ENCODE results near the gene AOC3.
A peak's percentile ranks its signal among the peaks of the same experiment; 100 is the strongest.
"Not testable (repeated sequence)": the region's sequence is repeated elsewhere in the genome, so short reads cannot be mapped to it uniquely, and the experiment has no call there.

The AOC3 gene

DNA sequence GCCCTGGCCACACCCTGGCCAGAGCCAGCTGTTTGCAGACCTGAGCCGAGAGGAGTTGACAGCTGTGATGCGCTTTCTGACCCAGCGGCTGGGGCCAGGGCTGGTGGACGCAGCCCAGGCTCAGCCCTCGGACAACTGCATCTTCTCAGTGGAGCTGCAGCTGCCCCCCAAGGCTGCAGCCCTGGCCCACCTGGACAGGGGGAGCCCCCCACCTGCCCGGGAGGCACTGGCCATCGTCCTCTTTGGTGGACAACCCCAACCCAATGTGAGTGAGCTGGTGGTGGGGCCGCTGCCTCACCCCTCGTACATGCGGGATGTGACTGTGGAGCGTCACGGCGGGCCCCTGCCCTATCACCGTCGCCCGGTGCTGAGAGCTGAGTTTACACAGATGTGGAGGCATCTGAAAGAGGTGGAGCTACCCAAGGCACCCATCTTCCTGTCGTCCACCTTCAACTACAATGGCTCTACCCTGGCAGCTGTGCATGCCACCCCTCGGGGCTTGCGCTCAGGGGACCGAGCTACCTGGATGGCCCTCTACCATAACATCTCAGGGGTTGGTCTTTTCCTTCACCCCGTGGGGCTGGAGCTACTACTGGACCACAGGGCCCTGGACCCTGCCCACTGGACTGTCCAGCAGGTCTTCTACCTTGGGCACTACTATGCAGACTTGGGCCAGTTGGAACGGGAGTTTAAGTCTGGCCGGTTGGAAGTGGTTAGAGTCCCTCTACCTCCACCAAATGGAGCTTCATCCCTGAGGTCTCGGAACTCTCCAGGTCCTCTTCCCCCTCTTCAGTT is 6.0 kb upstream of the AOC3 start:
- no peak for DNase-seq

DNA sequence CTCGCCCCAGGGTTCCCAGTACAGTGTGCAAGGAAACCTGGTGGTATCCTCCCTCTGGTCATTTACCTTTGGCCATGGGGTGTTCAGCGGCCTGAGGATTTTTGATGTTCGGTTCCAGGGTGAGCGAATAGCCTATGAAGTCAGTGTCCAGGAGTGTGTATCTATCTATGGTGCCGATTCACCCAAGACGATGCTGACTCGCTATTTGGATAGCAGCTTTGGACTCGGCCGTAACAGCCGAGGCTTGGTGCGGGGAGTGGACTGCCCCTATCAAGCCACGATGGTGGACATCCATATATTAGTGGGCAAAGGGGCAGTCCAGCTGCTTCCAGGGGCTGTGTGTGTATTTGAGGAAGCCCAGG is 5.5 kb upstream of the AOC3 start:
- no peak for DNase-seq

- DNase-seq = peak; percentile 79
These were observed 4.9 kb upstream of the AOC3 start for GRCh38 chr17:42845918-42846593.

DNA sequence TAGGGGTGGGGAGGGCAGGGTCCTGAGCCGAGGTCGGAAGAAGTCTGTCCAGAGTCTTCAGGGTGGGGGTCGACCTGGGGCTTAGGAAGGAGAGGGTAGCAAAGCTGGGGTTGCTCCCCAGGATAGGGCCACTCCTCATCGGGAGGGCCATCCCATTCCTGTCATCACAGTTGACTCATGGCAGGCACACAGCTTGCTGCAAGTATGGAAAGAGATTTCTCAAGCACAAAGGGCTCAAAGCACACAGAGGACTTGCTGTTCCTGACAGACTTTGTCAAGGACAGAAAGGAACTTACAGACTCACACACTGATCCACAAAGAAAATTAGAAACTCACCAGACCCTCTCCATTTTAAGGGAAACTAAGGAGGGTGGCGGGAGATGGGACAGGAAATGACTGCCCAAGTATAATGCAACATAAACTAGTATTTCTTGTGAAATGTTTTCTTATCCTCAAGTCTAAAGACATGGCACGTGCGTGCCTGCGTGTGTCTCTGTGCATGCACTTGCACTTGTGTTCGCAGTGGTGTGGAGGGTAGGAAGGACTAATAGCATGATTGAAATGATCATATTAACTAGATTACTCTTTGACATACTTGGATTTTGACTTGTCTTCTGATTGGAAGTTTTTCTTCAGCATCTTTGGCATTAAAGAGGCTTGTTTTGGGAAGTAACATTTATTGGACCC is 4.3 kb upstream of the AOC3 start:
- peak; percentile 86 for DNase-seq

DNA sequence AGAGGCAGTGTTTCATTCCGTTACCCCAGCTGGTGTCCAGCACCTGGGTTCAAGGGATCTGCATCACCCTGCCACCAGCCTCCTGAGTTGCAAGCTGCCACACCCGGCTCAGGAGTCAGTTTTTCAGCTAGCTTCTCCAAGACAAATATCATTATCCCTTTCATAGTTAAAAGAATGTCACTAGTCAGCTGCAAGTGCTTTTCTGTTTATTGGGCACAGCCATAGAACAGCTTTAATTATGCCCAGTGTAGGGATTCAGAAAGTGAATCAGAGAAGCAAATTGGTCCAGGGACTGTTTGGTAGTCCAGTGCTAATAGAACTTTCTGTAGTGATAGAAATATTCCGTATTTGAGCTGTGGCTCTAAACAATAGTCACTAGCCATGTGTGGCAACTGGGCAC is 2.9 kb upstream of the AOC3 start:
- no peak for DNase-seq

GRCh38 chr17:42849031-42849430 is 2.0 kb upstream of the AOC3 start:
- DNase-seq = no peak

DNA sequence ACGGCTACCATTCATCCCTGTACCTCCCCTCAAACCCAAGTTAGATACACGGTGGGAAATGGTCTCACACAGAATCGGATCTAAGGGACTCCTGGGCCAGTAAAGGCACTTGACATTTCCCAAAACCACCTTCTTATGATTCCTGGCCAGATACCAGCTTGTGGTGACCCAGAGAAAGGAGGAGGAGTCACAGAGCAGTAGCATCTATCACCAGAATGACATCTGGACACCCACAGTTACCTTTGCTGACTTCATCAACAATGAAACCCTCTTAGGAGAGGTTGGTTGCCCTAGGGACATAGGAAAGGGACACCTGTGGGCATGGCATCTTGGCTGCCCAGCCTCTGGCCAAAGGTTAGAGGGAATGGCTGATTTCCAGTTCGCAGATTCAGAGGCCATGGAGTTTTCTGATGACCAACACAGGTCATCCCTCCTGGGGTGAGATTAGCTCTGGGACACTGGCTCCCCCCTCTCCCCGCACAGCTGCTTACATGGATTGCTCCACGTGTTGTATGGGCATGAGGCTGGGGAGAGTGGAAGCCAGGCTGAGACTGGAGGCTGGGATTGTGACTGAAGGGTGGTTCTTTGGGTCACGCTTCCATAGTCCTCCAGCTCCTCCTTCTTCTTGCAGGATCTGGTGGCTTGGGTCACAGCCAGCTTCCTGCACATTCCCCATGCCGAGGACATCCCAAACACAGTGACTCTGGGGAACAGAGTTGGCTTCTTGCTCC is 1.4 kb upstream of the AOC3 start:
- no peak for DNase-seq

- not testable (repeated sequence) for DNase-seq
These were observed 607 bp downstream of the AOC3 start for GRCh38 chr17:42851371-42852240.

- DNase-seq = no peak
These were observed 1.4 kb downstream of the AOC3 start for GRCh38 chr17:42852351-42852750.

GRCh38 chr17:42853004-42853403 is 2.0 kb downstream of the AOC3 start:
- peak; percentile 38 for DNase-seq

DNA sequence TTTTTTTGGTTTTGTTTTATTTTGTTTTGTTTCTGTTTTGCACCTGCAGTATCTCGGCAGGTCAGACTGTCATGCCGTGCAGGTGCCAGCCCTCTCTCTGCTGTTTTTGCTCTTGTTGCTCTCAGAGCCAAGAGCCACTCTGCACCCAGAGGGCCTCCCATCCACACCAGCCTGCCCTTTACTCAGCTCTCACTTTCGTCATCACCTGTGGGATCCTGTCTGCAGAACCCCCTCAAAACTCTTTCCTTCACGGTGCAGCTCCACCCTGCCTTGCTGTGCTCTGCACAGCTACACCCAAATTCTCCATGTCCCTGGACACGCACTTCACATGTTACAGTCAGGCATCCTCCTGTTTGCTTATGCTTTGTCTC is 2.6 kb downstream of the AOC3 start:
- no peak for DNase-seq

- no peak for DNase-seq
These were observed 3.2 kb downstream of the AOC3 start for GRCh38 chr17:42853968-42854790.

DNA sequence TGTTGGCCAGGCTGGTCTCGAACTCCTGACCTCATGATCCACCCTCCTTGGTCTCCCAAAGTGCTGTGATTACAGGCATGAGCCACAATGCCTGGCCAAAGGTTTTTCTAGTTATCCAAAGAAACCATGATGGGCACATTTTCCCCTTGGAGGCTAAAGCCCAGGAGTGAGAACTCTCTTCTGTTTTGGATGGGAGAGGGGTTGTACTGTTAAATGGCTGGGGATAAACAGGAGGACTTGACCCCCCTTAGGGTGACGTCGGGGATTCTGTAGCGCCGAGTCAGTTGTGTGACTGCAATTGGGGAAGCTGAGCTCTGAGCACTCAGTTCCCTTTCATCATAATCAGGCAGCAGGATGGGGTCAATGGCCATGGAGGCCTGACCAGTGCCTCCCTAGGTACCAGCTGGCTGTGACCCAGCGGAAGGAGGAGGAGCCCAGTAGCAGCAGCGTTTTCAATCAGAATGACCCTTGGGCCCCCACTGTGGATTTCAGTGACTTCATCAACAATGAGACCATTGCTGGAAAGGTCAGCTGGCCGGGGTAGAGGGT is 4.1 kb downstream of the AOC3 start:
- DNase-seq = peak; percentile 64

DNA sequence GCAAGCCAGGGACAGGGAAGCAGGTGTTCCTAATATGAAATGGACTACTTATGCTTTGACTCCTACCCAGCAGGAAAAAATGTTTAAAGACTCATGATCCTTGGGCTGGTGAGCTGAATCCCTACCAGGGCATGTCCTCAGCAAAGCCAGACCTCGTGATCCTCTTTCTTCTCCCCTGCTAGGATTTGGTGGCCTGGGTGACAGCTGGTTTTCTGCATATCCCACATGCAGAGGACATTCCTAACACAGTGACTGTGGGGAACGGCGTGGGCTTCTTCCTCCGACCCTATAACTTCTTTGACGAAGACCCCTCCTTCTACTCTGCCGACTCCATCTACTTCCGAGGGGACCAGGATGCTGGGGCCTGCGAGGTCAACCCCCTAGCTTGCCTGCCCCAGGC is 5.1 kb downstream of the AOC3 start:
- not testable (repeated sequence) for DNase-seq

GRCh38 chr17:42856516-42856915 is 5.5 kb downstream of the AOC3 start:
- not testable (repeated sequence) for DNase-seq

DNA sequence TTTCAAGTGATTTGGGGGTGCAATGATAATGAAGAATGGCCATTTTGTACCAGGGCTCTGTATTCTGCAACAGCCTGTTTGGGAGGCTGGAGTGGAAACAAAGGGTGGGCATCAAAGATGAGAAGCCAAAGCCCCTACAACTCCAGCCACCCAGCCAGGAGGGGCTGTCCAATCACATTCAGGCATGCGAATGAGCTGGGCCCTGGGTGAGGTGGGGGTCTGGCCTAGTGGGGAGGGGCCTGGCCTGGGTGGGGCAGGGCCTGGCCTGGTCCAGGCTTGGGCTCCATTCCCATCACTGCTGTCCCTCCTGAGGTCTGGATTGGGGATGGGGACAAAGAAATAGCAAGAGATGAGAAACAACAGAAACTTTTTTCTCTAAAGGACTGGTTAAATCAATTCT is 6.4 kb downstream of the AOC3 start:
- no peak for DNase-seq

DNA sequence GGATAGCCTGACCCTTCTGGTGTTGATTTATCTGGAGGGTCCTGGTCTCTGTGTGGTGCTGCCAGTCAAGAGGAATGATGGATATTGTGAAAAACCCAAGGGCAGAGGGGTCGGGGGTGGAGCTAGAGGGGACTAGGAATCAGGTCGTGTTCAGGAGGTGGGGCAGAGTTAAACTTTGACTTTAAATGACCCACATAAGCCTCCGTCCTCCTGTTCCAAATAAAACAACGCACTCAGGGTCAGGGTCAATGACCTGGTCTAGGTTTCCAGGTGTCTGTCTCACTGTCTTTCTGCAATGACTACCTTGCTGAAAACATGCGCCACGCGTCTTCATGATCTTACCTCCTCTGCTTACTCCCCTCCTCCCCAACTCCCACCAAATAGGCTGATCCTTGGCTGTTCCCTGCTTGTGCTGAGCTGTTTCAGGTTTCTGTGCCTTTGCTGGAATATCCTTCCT is 14.7 kb downstream of the AOC3 start:
- no peak for DNase-seq

GRCh38 chr17:42866216-42866615 is 15.2 kb downstream of the AOC3 start:
- DNase-seq = no peak

- DNase-seq = no peak
These were observed 15.9 kb downstream of the AOC3 start for GRCh38 chr17:42866631-42867575.
